SH-SY5Y (cell line): ENCODE results near the gene GRP.

Experiments used
- GATA2 ChIP-seq: IDR thresholded peaks from 2 replicates; pipeline ENCODE4 v1.6.1; 2011; ENCODE audit warnings: mild to moderate bottlenecking, low read depth, low read length
- GATA3 ChIP-seq: IDR thresholded peaks from 2 replicates; pipeline ENCODE4 v1.6.1; 2011; ENCODE audit warnings: low read depth, mild to moderate bottlenecking, low read length, moderate library complexity

- TF ChIP-seq GATA2 (no peak), GATA3 (no peak)
These were observed 49.7 kb downstream of the GRP start for GRCh38 chr18:59269563-59270119.
